Activated CD8-positive, alpha-beta T cell treated with anti-CD3 and anti-CD28 coated beads for 36 hours (primary cell): Measurements from ENCODE around the gene GCAT. TPM values are rescaled to one million over a fixed set of nuclear protein-coding genes. Genes with fewer than 3 reads are reported as not detected.

Experiments used
- ATAC-seq: fragments of 200-7000 bp; cut with Tn5 transposase; one replicate; pipeline ENCODE4 v1.10.0; 2021; ENCODE audit warnings: mild to moderate bottlenecking, moderate library complexity
- CTCF ChIA-PET: fragments of 350-600 bp; sonication (Branson Sonifier 250); formaldehyde crosslinking; loops from one replicate; lab custom pipeline; 2021; ENCODE audit warnings: antibody characterized with exemption; lab: Charles Lee
- POLR2A ChIA-PET: fragments of 350-600 bp; sonication (Branson Sonifier 250); formaldehyde crosslinking; loops from one replicate; lab custom pipeline; 2021; ENCODE audit warnings: antibody characterized with exemption; lab: Charles Lee
- DNase-seq: peaks from one replicate; pipeline ENCODE4 v3.0.0-alpha.2; 2020
- H3K27ac Mint-ChIP-seq: one replicate; pipeline ENCODE4 v1.8.0; 2021; ENCODE audit warnings: mild to moderate bottlenecking, mixed read lengths
- H3K27me3 Mint-ChIP-seq: one replicate; pipeline ENCODE4 v1.8.0; 2021; ENCODE audit warnings: mixed read lengths
- H3K36me3 Mint-ChIP-seq: one replicate; pipeline ENCODE4 v1.8.0; 2021; ENCODE audit warnings: low read depth, mixed read lengths
- H3K4me1 Mint-ChIP-seq: one replicate; pipeline ENCODE4 v1.8.0; 2021; ENCODE audit warnings: low read depth, mixed read lengths
- H3K4me3 Mint-ChIP-seq: one replicate; pipeline ENCODE4 v1.8.0; 2021; ENCODE audit warnings: mild to moderate bottlenecking, moderate library complexity, mixed read lengths
- H3K9me3 Mint-ChIP-seq: one replicate; pipeline ENCODE4 v1.8.0; 2021; ENCODE audit warnings: mixed read lengths
- CTCF ChIP-seq: fragments of 200-600 bp; IDR thresholded peaks from one replicate; pipeline ENCODE4 v1.8.0; 2022; ENCODE audit warnings: antibody characterized with exemption, mild to moderate bottlenecking
- intact Hi-C: fragments of 100-400 bp; cut with micrococcal nuclease; formaldehyde crosslinking; loops from one replicate; pipeline ENCODE4 v1.10.0; 2022
- total RNA-seq, 2 experiments: library from RNA; stranded (reverse); gene quantifications; one replicate each; pipeline ENCODE4 v1.2.3, GENCODE V29; 2021

Gene GCAT
- total RNA-seq, 2 experiments from 2014 or later: 19.0 to 20.4 TPM

GRCh38 chr22:37819105-37819433 lies 11.3 kb downstream of the GCAT start:
- no peak for DNase-seq
- Mint-ChIP-seq H3K27me3 (peaks cover 22% of the 10 kb centered on the region), H3K36me3 (no peaks in the 10 kb centered on the region), H3K4me1 (peaks cover 10% of the 10 kb centered on the region), H3K4me3 (peak overlapping the region; percentile 50), H3K9me3 (no peaks in the 10 kb centered on the region), H3K27ac (no peak overlapping the region)
- CTCF ChIA-PET: interaction anchor here (1.1 to 5.2 kb wide), 19 partner anchors 12 to 191 kb away, joined by 3 to 89 read pairs (median 5); partner anchors contain the start of genes ANKRD54, GCAT and PDXP
- intact Hi-C loops: loop anchor here (5.0 kb wide), 2 partner anchors 43 to 113 kb away; no protein-coding TSS in a partner anchor
- TF ChIP-seq CTCF: no peak
- POLR2A ChIA-PET: interaction anchor here (0.7 to 2.2 kb wide), 5 partner anchors 10 to 106 kb away, joined by 3 to 6 read pairs (median 3); partner anchors contain the start of genes EIF3L and GCAT
- ATAC-seq: no peak

GRCh38 chr22:37820350-37820749 lies 12.6 kb downstream of the GCAT start:
- DNase-seq: no peak
- POLR2A ChIA-PET: interaction anchor here (0.6 to 2.2 kb wide), 4 partner anchors 8 to 12 kb away, joined by 3 to 6 read pairs (median 3); partner anchors contain the start of gene GCAT
- no peak for TF ChIP-seq CTCF
- CTCF ChIA-PET: interaction anchor here (1.8 to 5.2 kb wide), 3 partner anchors 13 to 114 kb away, joined by 5 to 89 read pairs (median 73); partner anchors contain the start of gene GCAT
- no peak overlapping the region for H3K4me3 Mint-ChIP-seq
- no peak overlapping the region for H3K27ac Mint-ChIP-seq
- H3K36me3 Mint-ChIP-seq: no peaks in the 10 kb centered on the region
- H3K27me3 Mint-ChIP-seq: peaks cover 25% of the 10 kb centered on the region
- intact Hi-C loops: no loop called here
- H3K4me1 Mint-ChIP-seq: peaks cover 10% of the 10 kb centered on the region
- no peaks in the 10 kb centered on the region for H3K9me3 Mint-ChIP-seq
- no peak for ATAC-seq

- DNase-seq: no peak
- Mint-ChIP-seq H3K9me3 (no peaks in the 10 kb centered on the region), H3K27ac (no peak overlapping the region), H3K4me3 (no peak overlapping the region), H3K27me3 (peaks cover 28% of the 10 kb centered on the region), H3K4me1 (peaks cover 10% of the 10 kb centered on the region), H3K36me3 (no peaks in the 10 kb centered on the region)
- ATAC-seq: no peak
- ChIA-PET POLR2A (no interaction called here), CTCF (no interaction called here)
- intact Hi-C loops: no loop called here
- TF ChIP-seq CTCF: no peak
Measured at GRCh38 chr22:37822079-37822833, 14.5 kb downstream of the GCAT start.

- H3K9me3 Mint-ChIP-seq: no peaks in the 10 kb centered on the region
- H3K36me3 Mint-ChIP-seq: peaks cover 2% of the 10 kb centered on the region
- peaks cover 3% of the 10 kb centered on the region for H3K4me1 Mint-ChIP-seq
- ATAC-seq (no peak), DNase-seq (no peak)
- intact Hi-C loops: no loop called here
- H3K4me3 Mint-ChIP-seq: peak within 1 kb of the TSS; percentile 43
- ChIA-PET POLR2A (no interaction called here), CTCF (interaction anchor here (1.0 to 1.4 kb wide), 2 partner anchors 13 to 147 kb away, joined by 3 read pairs; no protein-coding TSS in a partner anchor)
- peaks cover 28% of the 10 kb centered on the region for H3K27me3 Mint-ChIP-seq
- no peak for TF ChIP-seq CTCF
- H3K27ac Mint-ChIP-seq: no peak within 1 kb of the TSS
Measured at GRCh38 chr22:37823134-37823985, 15.6 kb downstream of the GCAT start, which contains the start of gene GALR3. Gene GALR3 (plus strand): TSS chr22:37823382. CDS start chr22:37823407, 25 bp downstream.
